Thoracic aorta (tissue), 2 donors: Measurements from ENCODE around the gene CYB5A. TPM values are rescaled to one million over a fixed set of nuclear protein-coding genes. Genes with fewer than 3 reads are reported as not detected.

Experiments used
- ATAC-seq: fragments of 150-250 bp; one replicate; pipeline ENCODE4 v1.8.0; 2017; ENCODE audit warnings: low read depth; ENCODE audit not compliant: insufficient number of reproducible peaks, low FRiP score
- DNase-seq: peaks from one replicate; pipeline ENCODE4 v3.0.0-alpha.2; 2020; ENCODE audit warnings: low spot score
- H3K27ac ChIP-seq, 2 donors: fragments of 200-600 bp; sonication (generic); 1 replicate in 1 of 2; 2 replicates in 1 of 2; pipeline ENCODE4 v1.5.1; 2016; ENCODE audit warnings: mild to moderate bottlenecking in 2 of 2, moderate library complexity in 2 of 2
- H3K27me3 ChIP-seq: fragments of 200-600 bp; sonication (generic); replicated peaks from 2 replicates; pipeline ENCODE4 v1.6.0; 2016; ENCODE audit warnings: mild to moderate bottlenecking; ENCODE audit not compliant: insufficient read depth
- H3K36me3 ChIP-seq: fragments of 200-600 bp; sonication (generic); one replicate; pipeline ENCODE4 v1.5.1; 2016
- H3K4me1 ChIP-seq, 2 donors: fragments of 200-600 bp; sonication (generic); 1 replicate in 1 of 2; 2 replicates in 1 of 2; pipeline versions ENCODE4 v1.5.1 to v1.6.0; 2016; ENCODE audit warnings: low read depth in 2 of 2, mild to moderate bottlenecking in 1 of 2; ENCODE audit not compliant: control insufficient read depth in 1 of 2
- H3K4me3 ChIP-seq: fragments of 200-600 bp; sonication (generic); 2 replicates; pipeline ENCODE4 v1.5.1; 2016; ENCODE audit warnings: mild to moderate bottlenecking
- H3K9me3 ChIP-seq: fragments of 200-600 bp; sonication (generic); 2 replicates; pipeline ENCODE4 v1.5.1; 2016
- total RNA-seq, 2 donors: library from RNA; depleted of rRNA; stranded (reverse); fragments of >200 nt; gene quantifications; one replicate each; pipeline versions ENCODE4 v1.1.0 to v1.2.3, GENCODE V29; 2016
- TF ChIP-seq, protein P1 (sequence below): fragments of 200-600 bp; sonication (generic); IDR thresholded peaks from one replicate; pipeline ENCODE4 v1.5.1; 2019; ENCODE audit warnings: antibody characterized with exemption

The CYB5A gene
- total RNA-seq, 2 donors from 2014 or later = 57.0 to 121 TPM

DNA sequence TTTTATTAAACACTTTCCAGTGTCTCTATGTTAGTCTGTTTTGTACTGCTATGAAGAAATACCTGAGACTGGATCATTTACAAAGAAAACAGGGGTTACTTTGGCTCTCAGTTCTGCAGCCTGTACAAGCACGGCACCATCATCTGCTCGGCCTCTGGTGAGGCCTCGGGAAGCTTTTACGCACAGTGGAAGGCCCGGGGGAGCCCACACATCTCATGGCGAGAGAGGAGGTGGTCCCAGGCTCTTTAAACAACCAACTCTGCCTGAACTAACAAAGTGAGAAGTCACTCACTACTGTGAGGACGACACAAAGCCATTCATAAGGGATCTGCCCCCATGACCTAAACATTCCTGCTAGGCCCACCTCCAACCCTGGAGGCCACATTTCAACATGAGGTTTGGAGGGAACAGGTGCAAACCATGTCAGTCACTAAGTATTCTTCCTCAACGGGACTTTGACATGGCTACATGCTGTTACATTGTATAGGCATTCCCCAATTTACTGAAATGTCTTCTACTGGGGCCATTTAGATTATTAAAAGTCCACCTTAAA is 26.1 kb downstream of the CYB5A start:
- Histone ChIP-seq H3K27me3 (no peaks in the 10 kb centered on the region), H3K4me3 (no peak overlapping the region), H3K27ac (no peak overlapping the region), H3K9me3 (no peaks in the 10 kb centered on the region), H3K4me1 (no peaks in the 10 kb centered on the region), H3K36me3 (peaks cover 3% of the 10 kb centered on the region)
- ATAC-seq (no peak), DNase-seq (no peak)
- TF ChIP-seq, protein P1, sequence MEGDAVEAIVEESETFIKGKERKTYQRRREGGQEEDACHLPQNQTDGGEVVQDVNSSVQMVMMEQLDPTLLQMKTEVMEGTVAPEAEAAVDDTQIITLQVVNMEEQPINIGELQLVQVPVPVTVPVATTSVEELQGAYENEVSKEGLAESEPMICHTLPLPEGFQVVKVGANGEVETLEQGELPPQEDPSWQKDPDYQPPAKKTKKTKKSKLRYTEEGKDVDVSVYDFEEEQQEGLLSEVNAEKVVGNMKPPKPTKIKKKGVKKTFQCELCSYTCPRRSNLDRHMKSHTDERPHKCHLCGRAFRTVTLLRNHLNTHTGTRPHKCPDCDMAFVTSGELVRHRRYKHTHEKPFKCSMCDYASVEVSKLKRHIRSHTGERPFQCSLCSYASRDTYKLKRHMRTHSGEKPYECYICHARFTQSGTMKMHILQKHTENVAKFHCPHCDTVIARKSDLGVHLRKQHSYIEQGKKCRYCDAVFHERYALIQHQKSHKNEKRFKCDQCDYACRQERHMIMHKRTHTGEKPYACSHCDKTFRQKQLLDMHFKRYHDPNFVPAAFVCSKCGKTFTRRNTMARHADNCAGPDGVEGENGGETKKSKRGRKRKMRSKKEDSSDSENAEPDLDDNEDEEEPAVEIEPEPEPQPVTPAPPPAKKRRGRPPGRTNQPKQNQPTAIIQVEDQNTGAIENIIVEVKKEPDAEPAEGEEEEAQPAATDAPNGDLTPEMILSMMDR = no peak

DNA sequence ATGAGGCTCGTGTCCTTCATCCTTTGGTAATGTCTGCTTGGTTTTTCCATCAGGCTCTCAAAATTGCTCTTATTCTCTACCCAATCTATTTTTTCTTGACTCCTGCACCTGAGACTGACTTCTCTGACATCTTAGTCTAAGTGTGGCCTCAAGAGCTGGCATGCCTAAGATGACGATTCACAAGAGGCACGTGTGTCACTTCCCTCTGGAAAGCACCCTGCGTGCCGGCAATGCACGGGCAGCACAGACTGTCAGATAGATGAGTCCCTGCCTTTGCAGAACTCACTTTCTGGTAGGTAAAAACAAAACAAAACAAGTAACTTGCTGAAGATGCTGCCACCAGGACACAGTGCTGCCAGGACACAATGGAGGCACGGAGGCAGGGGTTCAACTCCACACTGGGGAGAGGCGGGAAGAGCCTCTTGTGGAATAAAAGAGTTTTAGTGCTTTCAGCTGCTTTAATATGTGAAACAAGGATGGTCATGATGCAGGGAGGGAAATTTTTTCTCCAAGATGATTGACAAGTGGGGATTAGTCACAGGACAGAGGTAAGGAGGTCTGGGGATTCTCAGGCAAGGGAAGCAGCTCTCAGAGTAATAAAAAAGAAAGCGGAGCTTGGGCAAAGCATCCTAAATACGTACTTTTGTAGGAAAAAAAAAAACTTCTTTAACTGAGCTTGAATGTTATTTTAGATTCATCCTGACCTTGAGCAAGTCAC is 27.3 kb downstream of the CYB5A start:
- DNase-seq (no peak), ATAC-seq (no peak)
- no peaks in the 10 kb centered on the region for H3K27me3 ChIP-seq
- TF ChIP-seq, protein P1 = no peak
- H3K36me3 ChIP-seq = peaks cover 3% of the 10 kb centered on the region
- no peak overlapping the region for H3K27ac ChIP-seq
- no peak overlapping the region for H3K4me3 ChIP-seq
- no peaks in the 10 kb centered on the region for H3K9me3 ChIP-seq
- H3K4me1 ChIP-seq = no peaks in the 10 kb centered on the region

DNA sequence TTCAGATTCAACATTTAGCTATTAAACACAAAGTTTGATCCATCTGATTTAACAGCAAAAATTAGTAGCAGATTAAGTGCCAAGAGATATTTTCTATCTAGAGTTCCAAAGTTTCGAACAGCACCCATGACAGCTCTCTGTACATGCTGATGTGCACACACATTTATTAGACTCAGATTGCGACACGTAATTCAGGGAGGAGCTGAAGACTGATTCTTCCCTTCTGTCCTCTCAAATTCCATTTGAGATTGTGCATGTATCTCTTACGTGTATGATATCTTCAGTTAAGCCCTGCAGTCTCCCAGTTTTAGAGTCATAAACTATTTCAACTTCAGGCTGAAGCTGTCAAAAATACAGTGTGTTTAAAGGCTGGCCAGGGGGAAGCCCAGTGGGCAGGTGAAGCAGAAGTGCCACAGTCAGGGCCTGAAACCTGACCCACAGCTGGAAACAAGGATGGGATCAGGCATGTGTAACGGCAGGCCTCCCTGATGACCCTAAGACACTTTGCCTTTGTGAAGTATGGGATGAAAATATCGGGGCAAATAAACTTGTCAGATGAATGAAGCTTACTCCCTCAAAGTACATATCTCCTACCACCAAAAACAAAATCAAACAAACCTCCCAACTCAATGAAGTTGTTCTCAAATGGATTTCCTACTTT is 30.6 kb downstream of the CYB5A start:
- Histone ChIP-seq H3K27ac (no peak overlapping the region), H3K36me3 (peaks cover 3% of the 10 kb centered on the region), H3K4me1 (no peaks in the 10 kb centered on the region), H3K27me3 (no peaks in the 10 kb centered on the region), H3K9me3 (no peaks in the 10 kb centered on the region), H3K4me3 (no peak overlapping the region)
- ATAC-seq = no peak
- DNase-seq = no peak
- TF ChIP-seq, protein P1 = no peak

DNA sequence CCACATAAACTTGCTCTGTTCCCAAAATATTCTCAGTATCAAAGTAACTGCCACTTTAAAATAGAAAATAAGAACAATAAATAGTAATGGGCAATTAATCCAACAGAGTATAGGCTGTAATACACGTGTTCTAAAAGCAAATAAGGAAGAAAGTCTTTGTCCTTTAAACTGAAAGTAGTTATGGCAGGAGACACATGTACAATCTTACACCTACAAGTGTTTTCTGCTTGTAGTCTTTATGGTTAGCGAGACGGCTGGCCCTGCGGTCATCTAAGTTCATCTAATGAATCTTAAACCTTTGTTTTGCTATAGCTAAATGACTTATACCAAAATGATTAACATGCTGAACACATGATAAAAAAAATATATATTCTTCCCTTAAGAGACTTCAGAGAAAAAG is 32.4 kb downstream of the CYB5A start:
- no peak for ATAC-seq
- Histone ChIP-seq H3K36me3 (peaks cover 3% of the 10 kb centered on the region), H3K27ac (no peak overlapping the region), H3K4me1 (no peaks in the 10 kb centered on the region), H3K9me3 (no peaks in the 10 kb centered on the region), H3K4me3 (no peak overlapping the region), H3K27me3 (no peaks in the 10 kb centered on the region)
- DNase-seq = no peak
- TF ChIP-seq, protein P1 = no peak

DNA sequence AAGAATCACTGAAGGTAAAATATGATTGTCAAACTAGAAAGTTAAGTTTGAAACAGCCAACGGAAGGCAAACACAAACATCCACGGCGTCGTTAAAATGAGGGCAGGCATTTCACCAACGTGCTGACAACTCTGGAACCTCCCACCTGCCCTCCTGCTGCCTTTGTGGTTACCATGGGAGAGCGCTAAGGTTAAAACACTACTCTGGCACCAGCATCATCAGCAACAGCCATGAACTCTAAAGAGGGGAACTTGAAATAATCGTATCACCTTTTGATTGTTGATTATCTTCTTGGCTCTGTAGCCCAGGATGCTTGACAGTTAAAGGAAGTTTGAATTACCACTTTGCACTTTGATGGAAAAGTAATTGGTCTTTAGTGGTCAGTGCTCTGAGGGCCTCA is 34.7 kb downstream of the CYB5A start:
- H3K27ac ChIP-seq = no peak overlapping the region
- no peaks in the 10 kb centered on the region for H3K36me3 ChIP-seq
- H3K27me3 ChIP-seq = no peaks in the 10 kb centered on the region
- DNase-seq = no peak
- TF ChIP-seq, protein P1 = no peak
- H3K4me3 ChIP-seq = no peak overlapping the region
- no peaks in the 10 kb centered on the region for H3K9me3 ChIP-seq
- H3K4me1 ChIP-seq = peaks cover under 1 to 1% of the 10 kb centered on the region in 2 donors
- ATAC-seq = no peak
